Measurements from ENCODE around the gene CTPS1. TPM values are rescaled to one million over a fixed set of nuclear protein-coding genes. Genes with fewer than 3 reads are reported as not detected.

Gene CTPS1
- total RNA-seq, 4 donors from 2014 or later: 43.7 to 181 (median 107) TPM

DNA sequence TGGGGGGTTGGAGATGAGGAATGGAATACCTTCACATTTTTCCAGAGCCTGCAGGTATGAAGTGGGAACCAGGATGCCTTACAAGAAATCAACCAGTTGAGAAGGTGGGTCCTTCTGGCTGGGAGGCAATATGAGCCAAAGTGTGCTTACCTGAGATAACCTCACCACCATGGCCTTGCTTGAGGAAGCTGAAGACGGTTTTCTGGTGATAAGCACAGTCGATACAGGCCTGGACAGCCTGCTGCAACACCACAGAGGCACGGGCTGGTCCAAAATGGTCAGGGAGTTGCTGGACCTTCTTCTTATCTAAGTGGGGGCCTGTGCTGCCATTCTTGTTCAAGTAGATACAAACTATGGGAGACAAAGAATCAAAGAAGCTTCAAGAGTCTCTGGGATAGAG, 69.0 kb downstream of the CTPS1 start:
- TF ChIP-seq POLR2A (IDR thresholded peaks at IDR 0.05): no peak
- TF ChIP-seq, protein P1, sequence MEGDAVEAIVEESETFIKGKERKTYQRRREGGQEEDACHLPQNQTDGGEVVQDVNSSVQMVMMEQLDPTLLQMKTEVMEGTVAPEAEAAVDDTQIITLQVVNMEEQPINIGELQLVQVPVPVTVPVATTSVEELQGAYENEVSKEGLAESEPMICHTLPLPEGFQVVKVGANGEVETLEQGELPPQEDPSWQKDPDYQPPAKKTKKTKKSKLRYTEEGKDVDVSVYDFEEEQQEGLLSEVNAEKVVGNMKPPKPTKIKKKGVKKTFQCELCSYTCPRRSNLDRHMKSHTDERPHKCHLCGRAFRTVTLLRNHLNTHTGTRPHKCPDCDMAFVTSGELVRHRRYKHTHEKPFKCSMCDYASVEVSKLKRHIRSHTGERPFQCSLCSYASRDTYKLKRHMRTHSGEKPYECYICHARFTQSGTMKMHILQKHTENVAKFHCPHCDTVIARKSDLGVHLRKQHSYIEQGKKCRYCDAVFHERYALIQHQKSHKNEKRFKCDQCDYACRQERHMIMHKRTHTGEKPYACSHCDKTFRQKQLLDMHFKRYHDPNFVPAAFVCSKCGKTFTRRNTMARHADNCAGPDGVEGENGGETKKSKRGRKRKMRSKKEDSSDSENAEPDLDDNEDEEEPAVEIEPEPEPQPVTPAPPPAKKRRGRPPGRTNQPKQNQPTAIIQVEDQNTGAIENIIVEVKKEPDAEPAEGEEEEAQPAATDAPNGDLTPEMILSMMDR (IDR thresholded peaks at IDR 0.05): no peak

DNA sequence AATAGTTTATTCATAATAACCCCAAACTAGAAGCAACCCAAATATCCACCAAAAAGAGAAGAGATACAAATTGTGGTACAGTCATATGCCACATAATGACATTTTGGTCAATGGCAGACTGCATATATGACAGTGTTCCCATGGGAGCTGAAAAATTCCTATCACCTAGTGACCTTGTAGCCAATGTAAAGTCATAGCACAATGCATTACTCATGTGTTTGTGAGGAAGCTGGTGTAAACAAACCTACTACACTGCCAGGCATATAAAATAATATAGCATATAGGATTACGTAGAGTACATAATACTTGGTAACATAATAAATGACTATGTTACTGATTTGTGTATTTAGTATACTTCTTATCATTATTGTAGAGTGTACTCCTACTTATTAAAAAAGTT, 71.5 kb downstream of the CTPS1 start:
- no peaks in the 10 kb centered on the region for H3K9me3 ChIP-seq
- H3K4me3 ChIP-seq: no peak overlapping the region
- DNase-seq: no peak
- H3K4me1 ChIP-seq: peaks cover 0 to 9% (median 0%) of the 10 kb centered on the region in 4 donors
- H3K27me3 ChIP-seq: no peaks in the 10 kb centered on the region
- H3K27ac ChIP-seq: no peak overlapping the region
- peaks cover 0 to 9% (median 0%) of the 10 kb centered on the region in 3 donors for H3K36me3 ChIP-seq
- TF ChIP-seq, protein P1 (IDR thresholded peaks at IDR 0.05): no peak
- TF ChIP-seq POLR2A (IDR thresholded peaks at IDR 0.05): no peak

More for the DNA sequence above, 69.0 kb downstream of the CTPS1 start:
- H3K4me3 ChIP-seq: no peak overlapping the region
- H3K4me1 ChIP-seq: peaks cover 0 to 27% (median 0%) of the 10 kb centered on the region in 4 donors
- H3K9me3 ChIP-seq: no peaks in the 10 kb centered on the region
- DNase-seq: no peak
- H3K27me3 ChIP-seq: no peaks in the 10 kb centered on the region
- H3K36me3 ChIP-seq: peaks cover 0 to 29% (median 0%) of the 10 kb centered on the region in 3 donors
- no peak overlapping the region for H3K27ac ChIP-seq

DNA sequence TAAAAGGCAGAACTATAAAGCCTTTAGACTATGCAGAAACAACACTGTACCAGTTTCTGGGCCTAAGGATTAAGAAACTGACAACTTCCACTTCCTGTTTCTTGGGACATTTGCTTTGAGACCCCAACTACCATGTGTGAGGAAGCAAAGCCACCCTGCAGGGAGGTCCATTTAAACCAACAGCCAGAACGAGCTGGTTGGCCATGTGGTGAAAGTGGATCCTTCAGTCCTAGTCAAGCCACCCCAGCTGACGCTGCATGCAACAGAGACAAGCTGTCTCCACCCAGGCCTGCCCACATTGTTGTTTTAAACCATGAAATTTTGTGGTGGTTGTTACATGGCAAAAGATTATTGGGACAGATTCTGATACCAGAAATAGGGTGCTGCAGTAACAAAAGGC, 73.8 kb downstream of the CTPS1 start:
- no peaks in the 10 kb centered on the region for H3K9me3 ChIP-seq
- no peak overlapping the region for H3K27ac ChIP-seq
- no peaks in the 10 kb centered on the region for H3K4me1 ChIP-seq
- no peak for TF ChIP-seq POLR2A (IDR thresholded peaks at IDR 0.05)
- TF ChIP-seq, protein P1 (IDR thresholded peaks at IDR 0.05): no peak
- H3K27me3 ChIP-seq: no peaks in the 10 kb centered on the region
- DNase-seq: no peak
- no peak overlapping the region for H3K4me3 ChIP-seq
- peaks cover 0 to 5% (median 0%) of the 10 kb centered on the region in 3 donors for H3K36me3 ChIP-seq

DNA sequence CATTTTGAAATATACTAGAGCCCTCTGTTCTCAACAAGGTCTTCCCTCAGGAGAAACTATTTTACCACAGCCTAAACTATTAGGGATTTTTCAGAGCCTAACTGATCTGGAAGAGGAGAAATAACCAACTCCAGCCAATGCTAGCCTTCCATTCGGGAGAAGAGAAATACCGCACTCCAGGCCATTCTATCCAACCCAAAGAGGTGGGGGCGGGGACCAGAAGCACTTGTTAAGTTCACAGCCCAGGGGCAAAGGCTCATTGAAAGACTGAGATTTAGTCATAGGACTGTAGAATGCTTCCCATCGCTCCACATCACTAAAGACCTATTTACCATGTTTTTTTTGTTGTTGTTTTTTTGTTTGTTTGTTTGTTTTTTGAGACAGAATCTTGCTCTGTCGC, 77.4 kb downstream of the CTPS1 start:
- peaks cover 0 to 4% (median 0%) of the 10 kb centered on the region in 3 donors for H3K36me3 ChIP-seq
- no peak for DNase-seq
- no peak overlapping the region for H3K27ac ChIP-seq
- TF ChIP-seq, protein P1 (IDR thresholded peaks at IDR 0.05): no peak
- TF ChIP-seq POLR2A (IDR thresholded peaks at IDR 0.05): no peak
- H3K27me3 ChIP-seq: no peaks in the 10 kb centered on the region
- H3K4me3 ChIP-seq: no peak overlapping the region
- H3K9me3 ChIP-seq: no peaks in the 10 kb centered on the region
- H3K4me1 ChIP-seq: no peaks in the 10 kb centered on the region

Small RNA genes lying within 50 kb of the gene (small RNA-seq; reads per million reads assigned to genes)
- 0 reads per million in 2 donors for gene UBE2V1P8

Other genes starting within 250 kb of the CTPS1 start
- 1 to 10 TPM; 1.1 to 3.3 (median 2.4) TPM for gene KCNQ4, start 195.9 kb upstream of the CTPS1 start, total RNA-seq
- 10 to 100 TPM in 1 of 4 donors, 1 to 10 TPM in 3; 2.0 to 19.0 (median 2.3) TPM for gene CITED4, start 117.3 kb upstream of the CTPS1 start, total RNA-seq
- 1 to 10 TPM in 1 of 4 donors, under 1 TPM in 2, not detected in 1; 0.85 to 1.6 (median 0.88) TPM for gene SLFNL1, start 42.0 kb downstream of the CTPS1 start, total RNA-seq

All from Peyer's patch (tissue), 4 donors.